GM12878 (cell line): ENCODE measurements around the gene ANO3. TPM values are rescaled to one million over a fixed set of nuclear protein-coding genes. Genes with fewer than 3 reads are reported as not detected.

ENCODE experiments used
- ATAC-seq: fragments of 200-7000 bp; cut with Tn5 transposase; 3 replicates; pipeline ENCODE4 v1.9.1; 2020; ENCODE audit warnings: mild to moderate bottlenecking, moderate library complexity
- BruUV-seq: library from RNA; stranded (reverse); fragments of 400-500 nt; replicated peaks from 2 replicates; lab custom pipeline; 2021; lab: Mats Ljungman, UMichigan
- CTCF ChIA-PET: fragments of 300-600 bp; sonication (Branson Sonifier 250); formaldehyde crosslinking; extraction: SDS; loops from one replicate; lab custom pipeline; 2021; ENCODE audit warnings: inconsistent platforms; lab: Yijun Ruan, JAX
- POLR2A ChIA-PET: fragments of 350-600 bp; formaldehyde crosslinking; extraction: SDS; loops from one replicate; lab custom pipeline; 2021; ENCODE audit warnings: inconsistent platforms; lab: Charles Lee
- RAD21 ChIA-PET: fragments of 300-600 bp; sonication (Branson Sonifier 250); formaldehyde crosslinking; loops from one replicate; lab custom pipeline; 2023; ENCODE audit warnings: antibody characterized with exemption; ENCODE audit not compliant: unreplicated experiment; lab: Charles Lee
- SMC1A ChIA-PET: fragments of 300-600 bp; sonication (Branson Sonifier 250); formaldehyde crosslinking; loops from one replicate; lab custom pipeline; 2023; ENCODE audit not compliant: unreplicated experiment, uncharacterized antibody; lab: Charles Lee
- DNase-seq: peaks from one replicate; pipeline ENCODE4 v3.0.0-alpha.2; 2011; ENCODE audit warnings: low read depth, low spot score
- FAIRE-seq: peaks from 3 replicates; lab custom pipeline; 2011; peaks lifted over from hg19 to GRCh38; lab: Jason Lieb, UNC
- H2AFZ ChIP-seq: 2 replicates; pipeline ENCODE4 v1.6.0; 2011; ENCODE audit warnings: low read depth, low read length, control low read depth; ENCODE audit not compliant: control insufficient read depth
- H3K27ac ChIP-seq: 2 replicates; pipeline ENCODE4 v1.5.1; 2011; ENCODE audit warnings: control low read depth; ENCODE audit not compliant: control insufficient read depth, insufficient read depth
- H3K27me3 ChIP-seq, 2 experiments: replicated peaks in 1 of 2; 2 replicates each; pipeline versions ENCODE4 v1.6.0 to v1.6.1; 2011; ENCODE audit warnings: low read length in 1 of 2; ENCODE audit not compliant: control insufficient read depth in 2 of 2, insufficient read depth in 2 of 2
- H3K36me3 ChIP-seq, 2 experiments: 2 replicates each; pipeline ENCODE4 v1.5.1; 2011; ENCODE audit warnings: low read length in 1 of 2; ENCODE audit not compliant: control insufficient read depth in 2 of 2, insufficient read depth in 2 of 2
- H3K4me1 ChIP-seq: 2 replicates; pipeline ENCODE4 v1.6.1; 2011; ENCODE audit warnings: mild to moderate bottlenecking, low read length, moderate library complexity, mixed read lengths; ENCODE audit not compliant: control insufficient read depth, insufficient read depth
- H3K4me2 ChIP-seq: 2 replicates; pipeline ENCODE4 v1.6.0; 2011; ENCODE audit warnings: control low read depth; ENCODE audit not compliant: control insufficient read depth, insufficient read depth
- H3K4me3 ChIP-seq: fragments of 200-600 bp; sonication (generic); 2 replicates; pipeline ENCODE4 v1.5.1; 2016
- H3K79me2 ChIP-seq: 2 replicates; pipeline ENCODE4 v1.6.0; 2011; ENCODE audit warnings: low read length; ENCODE audit not compliant: control insufficient read depth, insufficient read depth
- H3K9ac ChIP-seq: 2 replicates; pipeline ENCODE4 v1.8.0; 2011; ENCODE audit warnings: low read length, control low read depth, mixed read lengths; ENCODE audit not compliant: control insufficient read depth, insufficient read depth
- H3K9me3 ChIP-seq: replicated peaks from 3 replicates; pipeline ENCODE4 v1.5.1; 2011; ENCODE audit warnings: mild to moderate bottlenecking, low read length; ENCODE audit not compliant: control insufficient read depth, insufficient read depth
- H4K20me1 ChIP-seq: 2 replicates; pipeline ENCODE4 v1.6.0; 2011; ENCODE audit not compliant: control insufficient read depth, insufficient read depth
- HCFC1 ChIP-seq: fragments of 150-350 bp; IDR thresholded peaks from 2 replicates; pipeline ENCODE4 v1.6.1; 2014; ENCODE audit warnings: low read length
- NFXL1 ChIP-seq: fragments of 450-650 bp; IDR thresholded peaks from 2 replicates; pipeline ENCODE4 v1.6.1; 2017; ENCODE audit warnings: antibody characterized with exemption, mild to moderate bottlenecking, borderline replicate concordance
- RAD21 ChIP-seq: IDR thresholded peaks from 2 replicates; pipeline ENCODE4 v1.6.1; 2011; ENCODE audit warnings: mild to moderate bottlenecking, low read depth, low read length, moderate library complexity; ENCODE audit not compliant: insufficient read depth
- RELA ChIP-seq: fragments of 450-650 bp; IDR thresholded peaks from 2 replicates; pipeline ENCODE4 v1.8.0; 2014; ENCODE audit warnings: borderline replicate concordance; ENCODE audit not compliant: partially characterized antibody
- RELB ChIP-seq: fragments of 450-650 bp; IDR thresholded peaks from 2 replicates; pipeline ENCODE4 v1.6.1; 2017; ENCODE audit warnings: low read depth, mild to moderate bottlenecking, moderate library complexity
- SMC3 ChIP-seq: IDR thresholded peaks from 2 replicates; pipeline ENCODE4 v1.6.1; 2011; ENCODE audit warnings: low read length, improper control_type of control experiment, borderline replicate concordance
- SPI1 ChIP-seq: IDR thresholded peaks from 2 replicates; pipeline ENCODE4 v1.6.1; 2011; ENCODE audit warnings: low read depth, mild to moderate bottlenecking, low read length, moderate library complexity, borderline replicate concordance; ENCODE audit not compliant: insufficient read depth
- TARDBP ChIP-seq: IDR thresholded peaks from 2 replicates; pipeline ENCODE4 v1.6.1; 2016; ENCODE audit warnings: borderline replicate concordance
- YBX1 ChIP-seq: fragments of 450-650 bp; IDR thresholded peaks from 2 replicates; pipeline ENCODE4 v1.6.1; 2016; ENCODE audit warnings: antibody characterized with exemption
- ZBTB11 ChIP-seq: fragments of 450-650 bp; formaldehyde crosslinking; IDR thresholded peaks from 2 replicates; pipeline ENCODE4 v1.5.0; 2022; ENCODE audit warnings: mild to moderate bottlenecking, missing genetic modification characterization
- ZNF622 ChIP-seq: fragments of 450-650 bp; IDR thresholded peaks from 2 replicates; pipeline ENCODE4 v1.6.1; 2017; ENCODE audit warnings: mild to moderate bottlenecking, inconsistent platforms
- WGBS: methylation state at CpG from one replicate; pipeline ENCODE4 v1.1.6; 2016; ENCODE audit warnings: low lambda C conversion rate; ENCODE audit not compliant: insufficient replicate concordance, insufficient coverage; ENCODE audit errors: missing lambda C conversion rate; 5-methylcytosine and 5-hydroxymethylcytosine counted together
- in situ Hi-C: fragments of 300-500 bp; cut with MboI; formaldehyde crosslinking; loops from 9 replicates; pipeline ENCODE4 v1.14.3; 2018; ENCODE audit warnings: mixed read lengths
- intact Hi-C: fragments of 100-400 bp; cut with micrococcal nuclease; formaldehyde crosslinking; loops from one replicate; pipeline ENCODE4 v1.14.2; 2022; ENCODE audit not compliant: unreplicated experiment
- polyA plus RNA-seq, 11 experiments: library from polyadenylated mRNA; depleted of rRNA in 4 of 11; unstranded in 6 of 11; stranded (reverse) in 5 of 11; fragments of >200 nt; fragmentation: Nextera tagmentation in 4 of 11; fragmentation: Illumina TruSeq in 1 of 11; extraction: Ambion mirVana in 4 of 11; extraction: Trizol in 1 of 11; gene quantifications; 1 replicate in 1 of 11; 2 replicates in 10 of 11; pipeline versions ENCODE4 v1.2.1 to v1.2.3, GENCODE V29; 2011 to 2016; ENCODE audit warnings: inconsistent platforms in 2 of 11, missing spikeins in 2 of 11, low read depth in 1 of 11
- total RNA-seq, 4 experiments: library from RNA; depleted of rRNA in 3 of 4; stranded (reverse); fragments of >200 nt in 3 of 4; fragmentation: Illumina TruSeq in 1 of 4; extraction: Trizol in 1 of 4; gene quantifications; 2 replicates each; pipeline versions ENCODE4 v1.2.1 to v1.2.3, GENCODE V29; 2013 to 2021
- TF ChIP-seq, protein P1 (sequence below): IDR thresholded peaks from 2 replicates; pipeline ENCODE4 v1.6.1; 2012; ENCODE audit warnings: low read depth, low read length, improper control_type of control experiment

The ANO3 gene
- total and polyA plus RNA-seq, 10 of the 15 experiments (the other 5 are each of a cell fraction or from before 2014, with no cell fraction given), result 0.13 to 5.9 (median 0.44) TPM

DNA sequence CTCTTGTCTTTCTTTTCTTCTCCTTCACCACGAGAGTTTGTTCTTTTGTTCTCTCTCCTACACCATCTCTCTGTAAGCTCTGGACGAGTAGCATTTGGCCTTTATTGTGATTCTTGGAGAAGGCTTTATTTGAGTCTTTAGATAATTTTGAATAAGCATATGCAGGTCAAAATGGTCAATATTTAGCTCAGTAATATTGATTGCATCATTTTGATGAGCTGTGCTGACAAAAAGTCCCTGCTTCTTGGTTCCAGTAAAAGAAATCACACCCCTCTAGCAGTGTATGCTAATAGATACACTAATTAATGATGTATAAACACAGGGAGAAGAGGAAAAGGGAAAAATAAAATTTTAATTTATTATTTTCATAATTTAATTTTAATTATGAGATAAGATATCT, 266.0 kb downstream of the ANO3 start:
- no peaks in the 10 kb centered on the region for H3K36me3 ChIP-seq
- FAIRE-seq (no peak), ATAC-seq (no peak), DNase-seq (no peak)
- no peaks in the 10 kb centered on the region for H3K79me2 ChIP-seq
- no peak overlapping the region for H3K27ac ChIP-seq
- no peak overlapping the region for H3K9ac ChIP-seq
- intact Hi-C loops, result no loop called here
- BruUV-seq, result no TSS peak
- no peak for TF ChIP-seq ZBTB11 (CRISPR knock-in tag)
- no peak for TF ChIP-seq ZNF622
- no peak for TF ChIP-seq RELA
- TF ChIP-seq, all 136 proteins: peak for 0
- H3K4me1 ChIP-seq, result no peaks in the 10 kb centered on the region
- no peak overlapping the region for H2AFZ ChIP-seq
- H3K9me3 ChIP-seq, result no peaks in the 10 kb centered on the region
- ChIA-PET POLR2A (no interaction called here), RAD21 (interaction anchor here (1.3 kb wide), 1 partner anchor 21 kb away, joined by 3 read pairs; no protein-coding TSS in a partner anchor), SMC1A (interaction anchor here (0.7 to 1.4 kb wide), 4 partner anchors 11 to 99 kb away, joined by 3 to 5 read pairs (median 4); no protein-coding TSS in a partner anchor), CTCF (no interaction called here)
- no peaks in the 10 kb centered on the region for H3K27me3 ChIP-seq
- no peak overlapping the region for H3K4me2 ChIP-seq
- no peaks in the 10 kb centered on the region for H4K20me1 ChIP-seq
- in situ Hi-C loops, result no loop called here
- no peak overlapping the region for H3K4me3 ChIP-seq
- WGBS, result 51% methylated on average over 2 of the region's 2 CpGs

- DNase-seq (no peak), FAIRE-seq (no peak), ATAC-seq (no peak)
- 22% methylated on average over 2 of the region's 2 CpGs for WGBS
- ChIA-PET SMC1A (no interaction called here), CTCF (no interaction called here), POLR2A (no interaction called here), RAD21 (no interaction called here)
- intact Hi-C loops (no loop called here), in situ Hi-C loops (no loop called here)
- Histone ChIP-seq H3K27me3 (no peaks in the 10 kb centered on the region), H3K79me2 (no peaks in the 10 kb centered on the region), H2AFZ (no peak overlapping the region), H3K4me2 (no peak overlapping the region), H3K9ac (no peak overlapping the region), H3K9me3 (no peaks in the 10 kb centered on the region; the same call in 2 of the 3 replicates), H3K4me3 (no peak overlapping the region), H3K27ac (no peak overlapping the region), H3K36me3 (no peaks in the 10 kb centered on the region), H4K20me1 (no peaks in the 10 kb centered on the region), H3K4me1 (no peaks in the 10 kb centered on the region)
- BruUV-seq, result no TSS peak
- no peak for TF ChIP-seq HCFC1
- TF ChIP-seq YBX1, result no peak
- TF ChIP-seq SPI1, result no peak
- no peak for TF ChIP-seq RELB
- no peak for TF ChIP-seq NFXL1
- TF ChIP-seq, protein P1, sequence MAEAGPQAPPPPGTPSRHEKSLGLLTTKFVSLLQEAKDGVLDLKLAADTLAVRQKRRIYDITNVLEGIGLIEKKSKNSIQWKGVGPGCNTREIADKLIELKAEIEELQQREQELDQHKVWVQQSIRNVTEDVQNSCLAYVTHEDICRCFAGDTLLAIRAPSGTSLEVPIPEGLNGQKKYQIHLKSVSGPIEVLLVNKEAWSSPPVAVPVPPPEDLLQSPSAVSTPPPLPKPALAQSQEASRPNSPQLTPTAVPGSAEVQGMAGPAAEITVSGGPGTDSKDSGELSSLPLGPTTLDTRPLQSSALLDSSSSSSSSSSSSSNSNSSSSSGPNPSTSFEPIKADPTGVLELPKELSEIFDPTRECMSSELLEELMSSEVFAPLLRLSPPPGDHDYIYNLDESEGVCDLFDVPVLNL, result no peak
- TF ChIP-seq TARDBP, result no peak
- TF ChIP-seq RAD21, result no peak
- TF ChIP-seq SMC3, result no peak
Measured at GRCh38 chr11:26599425-26599824, 267.5 kb downstream of the ANO3 start.
